GM12892 (cell line): ENCODE data around the gene TAS1R1.
A peak's percentile ranks its signal among the peaks of the same experiment; 100 is the strongest.
"Not testable (repeated sequence)": the region's sequence is repeated elsewhere in the genome, so short reads cannot be mapped to it uniquely, and the experiment has no call there.

ENCODE experiments used
- DNase-seq: peaks from one replicate; pipeline ENCODE4 v3.0.0; 2011; ENCODE audit not compliant: insufficient read length
- FAIRE-seq: peaks from 2 replicates; lab custom pipeline; 2011; peaks lifted over from hg19 to GRCh38; lab: Jason Lieb, UNC
- POLR2A ChIP-seq: IDR thresholded peaks from 2 replicates; pipeline ENCODE4 v1.6.1; 2011; ENCODE audit warnings: low read depth, low read length, control low read depth
- POLR2AphosphoS5 ChIP-seq: IDR thresholded peaks from 2 replicates; pipeline ENCODE4 v1.6.1; 2011; ENCODE audit warnings: low read depth, low read length, control low read depth
- TAF1 ChIP-seq: IDR thresholded peaks from 2 replicates; pipeline ENCODE4 v1.6.1; 2011; ENCODE audit warnings: low read depth, mild to moderate bottlenecking, control low read depth, low read length, borderline replicate concordance

TAS1R1 gene

DNA sequence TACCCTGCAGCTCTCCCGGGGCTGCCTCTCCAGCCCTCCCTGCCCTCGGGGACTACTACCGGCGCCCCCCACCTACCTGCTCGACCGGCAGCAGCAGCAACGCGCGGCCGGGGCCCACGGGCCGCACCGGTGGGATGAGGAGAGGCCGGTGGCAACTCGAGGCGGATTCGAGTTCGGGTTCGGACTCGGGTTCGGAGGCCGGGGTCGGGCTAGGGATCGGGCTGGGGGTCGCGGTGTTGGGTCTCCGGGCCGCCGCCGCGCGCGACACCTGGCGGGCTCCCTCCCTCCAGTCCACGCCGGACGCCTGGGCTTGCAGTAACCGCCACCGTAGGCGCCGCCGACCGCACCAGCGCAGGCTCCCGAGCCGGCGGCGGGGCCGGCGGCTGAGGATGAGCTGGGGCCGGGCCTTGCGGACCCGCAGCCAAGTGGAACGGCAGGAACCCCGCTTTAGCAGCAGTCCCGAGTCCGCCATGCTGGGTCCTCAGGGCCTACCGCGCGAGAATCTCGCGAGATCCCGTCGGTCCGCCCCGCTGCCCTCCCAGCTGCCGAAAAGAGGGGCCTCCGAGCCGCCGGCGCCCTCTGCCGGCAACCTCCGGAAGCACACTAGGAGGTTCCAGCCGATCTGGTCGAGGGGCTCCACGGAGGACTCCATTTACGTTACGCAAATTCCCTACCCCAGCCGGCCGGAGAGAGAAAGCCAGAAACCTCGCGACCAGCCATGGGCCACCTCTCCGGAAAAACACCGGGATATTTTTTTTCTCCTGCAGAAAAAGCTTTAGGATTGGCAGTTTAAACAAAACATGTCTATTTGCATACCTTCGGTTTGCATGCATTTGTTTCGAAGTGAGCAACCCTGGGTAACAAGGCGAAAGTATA, 838 bp upstream of the TAS1R1 start, which contains the start of gene NOL9:
Gene NOL9 (minus strand): TSS at position 483 of the 876 bp plus-strand sequence. CDS start 11 bp downstream, at position 472.
- FAIRE-seq, result peak; percentile 93
- DNase-seq, result peak; percentile 96
- TF ChIP-seq POLR2AphosphoS5, result peak; percentile 71
- TF ChIP-seq TAF1, result peak; percentile 93
- peak; percentile 88 for TF ChIP-seq POLR2A

GRCh38 chr1:6557597-6557996, 2.5 kb downstream of the TAS1R1 start:
- DNase-seq (no peak), FAIRE-seq (no peak)
- no peak for TF ChIP-seq TAF1
- no peak for TF ChIP-seq POLR2A
- no peak for TF ChIP-seq POLR2AphosphoS5

DNA sequence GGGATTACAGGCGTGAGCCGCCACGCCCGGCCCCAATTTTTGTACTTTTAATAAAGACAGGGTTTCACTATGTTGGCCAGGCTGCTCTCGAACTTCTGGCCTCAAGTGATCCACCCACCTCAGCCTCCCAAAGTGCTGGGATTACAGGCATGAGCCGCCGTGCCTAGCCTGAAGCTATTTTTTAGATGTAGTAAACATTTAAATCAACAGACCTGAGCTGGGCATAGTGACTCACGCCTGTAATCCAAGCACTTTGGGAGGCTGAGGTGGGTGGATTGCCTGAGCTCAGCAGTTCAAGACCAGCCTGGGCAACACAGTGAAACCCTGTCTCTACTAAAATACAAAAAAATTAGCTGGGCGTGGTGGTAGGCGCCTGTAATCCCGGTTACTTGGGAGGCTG, 4.1 kb downstream of the TAS1R1 start:
- FAIRE-seq, DNase-seq: not testable (repeated sequence)

DNA sequence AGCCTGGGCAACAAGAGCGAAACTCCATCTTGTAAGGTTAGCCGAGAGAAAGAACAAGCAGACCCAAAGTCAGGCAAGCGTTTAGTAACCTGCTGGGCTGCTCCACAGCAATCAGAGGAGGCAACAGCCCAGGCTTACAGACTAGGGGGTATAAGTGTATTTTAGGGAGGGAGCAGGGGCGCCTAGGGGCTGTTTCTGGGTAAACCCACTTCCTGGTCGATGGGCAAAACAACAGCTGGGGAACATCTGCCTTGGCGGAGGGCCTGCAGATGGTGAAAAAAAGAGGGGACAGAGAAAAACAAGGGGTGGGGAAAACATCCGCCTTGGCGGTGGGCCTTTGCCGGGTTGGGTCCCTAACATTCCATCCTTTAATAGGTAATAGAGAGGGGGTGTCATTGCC, 5.2 kb downstream of the TAS1R1 start:
- DNase-seq, result no peak
- no peak for TF ChIP-seq TAF1
- no peak for TF ChIP-seq POLR2A
- TF ChIP-seq POLR2AphosphoS5, result no peak
- no peak for FAIRE-seq

DNA sequence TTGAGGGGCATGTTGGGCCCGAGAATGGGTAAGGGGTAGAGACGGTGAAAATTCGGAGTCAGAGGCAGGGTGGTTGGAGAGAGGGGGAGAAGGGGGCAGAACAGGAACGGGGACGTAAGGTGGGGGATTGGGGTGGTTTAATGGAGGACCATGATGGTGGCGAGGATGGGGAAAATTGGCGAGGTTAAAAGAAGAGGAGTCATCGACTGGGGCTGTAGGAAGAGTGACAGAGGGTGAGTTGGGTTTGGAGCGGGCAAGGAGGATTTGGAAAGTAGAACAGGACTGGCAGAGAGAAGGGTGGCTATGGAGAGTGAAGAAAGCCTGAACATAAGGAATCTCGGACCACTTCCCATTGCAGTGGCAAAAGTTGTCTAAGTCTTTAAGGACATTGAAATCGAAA, 13.9 kb downstream of the TAS1R1 start:
- FAIRE-seq (no peak), DNase-seq (no peak)
- TF ChIP-seq TAF1, result no peak

DNA sequence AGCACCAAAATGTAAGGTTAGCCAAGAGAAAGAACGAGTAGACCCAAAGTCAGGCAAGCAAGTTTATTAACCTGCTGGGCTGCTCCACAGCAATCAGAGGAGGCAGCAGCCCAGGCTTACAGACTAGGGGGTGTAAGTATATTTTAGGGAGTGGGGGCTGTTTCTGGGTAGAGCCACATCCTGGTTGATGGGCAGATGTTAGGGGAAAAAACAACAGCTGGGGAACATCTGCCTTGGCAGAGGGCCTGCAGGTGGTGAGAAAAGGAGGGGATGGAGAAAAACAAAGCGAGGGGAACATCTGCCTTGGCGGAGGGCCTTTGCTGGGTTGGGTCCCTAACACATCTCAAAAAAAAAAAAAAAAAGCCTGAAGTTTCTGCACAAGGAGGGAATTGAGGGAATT, 15.0 kb downstream of the TAS1R1 start:
- TF ChIP-seq POLR2AphosphoS5 (no peak), POLR2A (no peak), TAF1 (no peak)
- no peak for FAIRE-seq
- no peak for DNase-seq

- TF ChIP-seq POLR2A (no peak), POLR2AphosphoS5 (no peak), TAF1 (no peak)
- no peak for DNase-seq
- FAIRE-seq, result no peak
These were observed 15.9 kb downstream of the TAS1R1 start for GRCh38 chr1:6570987-6571386.

GRCh38 chr1:6572653-6573383, 17.7 kb downstream of the TAS1R1 start:
- DNase-seq, result no peak
- TF ChIP-seq POLR2AphosphoS5 (no peak), POLR2A (no peak), TAF1 (no peak)

GRCh38 chr1:6574025-6574620, 19.0 kb downstream of the TAS1R1 start:
- no peak for DNase-seq
- no peak for TF ChIP-seq TAF1
- TF ChIP-seq POLR2A, result no peak
- no peak for TF ChIP-seq POLR2AphosphoS5
- no peak for FAIRE-seq

More at GRCh38 chr1:6572653-6573383, 17.7 kb downstream of the TAS1R1 start:
- FAIRE-seq, result no peak

GRCh38 chr1:6574818-6575217, 19.7 kb downstream of the TAS1R1 start:
- FAIRE-seq, result no peak
- TF ChIP-seq POLR2AphosphoS5 (no peak), TAF1 (no peak), POLR2A (no peak)
- DNase-seq, result no peak

DNA sequence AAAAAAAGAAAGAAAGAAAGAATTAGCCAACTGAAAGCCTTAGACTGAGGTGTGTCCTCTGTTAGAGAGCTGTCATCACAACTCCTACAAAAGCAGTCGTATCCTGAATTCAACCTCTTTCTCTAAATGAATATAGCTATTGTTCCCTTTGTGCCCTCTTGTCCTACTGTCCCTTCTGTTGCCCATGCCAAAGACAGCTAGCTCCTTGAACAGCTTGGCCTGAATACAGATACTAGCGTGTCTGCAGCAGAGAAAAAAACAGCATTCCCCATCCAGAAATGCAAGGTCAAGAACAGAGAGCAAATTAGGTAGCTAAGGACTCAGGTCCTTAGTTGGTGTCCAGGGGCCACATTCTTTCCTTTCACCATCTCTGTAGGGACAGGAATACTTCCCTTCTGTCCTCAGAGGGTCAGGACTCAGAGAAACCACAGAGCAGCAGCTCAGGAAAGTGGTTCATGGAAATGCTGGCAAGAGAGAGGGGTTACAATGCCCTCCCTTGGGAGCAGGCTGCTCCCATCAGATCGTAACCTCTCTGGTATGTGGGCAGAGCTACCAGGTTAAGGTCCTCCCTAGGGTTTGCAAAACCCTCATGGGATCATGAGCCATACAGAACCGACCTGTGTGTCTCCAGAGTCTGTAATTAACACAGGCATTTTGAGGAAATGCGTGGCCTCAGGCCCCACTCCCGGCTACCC, 22.9 kb downstream of the TAS1R1 start:
- FAIRE-seq, result no peak

More for the DNA sequence above, 22.9 kb downstream of the TAS1R1 start:
- TF ChIP-seq POLR2A, result no peak
- no peak for TF ChIP-seq TAF1
- DNase-seq, result no peak
